ENCODE measurements around the gene SALL1. TPM values are rescaled to one million over a fixed set of nuclear protein-coding genes. Genes with fewer than 3 reads are reported as not detected.
A peak's percentile ranks its signal among the peaks of the same experiment; 100 is the strongest.

SALL1 gene
- total and polyA plus RNA-seq, 2 of the 8 experiments (the other 6 are each of a cell fraction or from before 2014, with no cell fraction given) = 33.7 to 56.8 TPM

GRCh38 chr16:51134269-51134812 lies 16.7 kb downstream of the SALL1 start (continued):
- no peak for TF ChIP-seq CTCF (IDR thresholded peaks at IDR 0.05; ENCODE audit: control extremely low read depth in 1 of 3, insufficient read depth in 1 of 3, low read depth in 1 of 3, low read length in 3 of 3)
- TF ChIP-seq, protein P1, sequence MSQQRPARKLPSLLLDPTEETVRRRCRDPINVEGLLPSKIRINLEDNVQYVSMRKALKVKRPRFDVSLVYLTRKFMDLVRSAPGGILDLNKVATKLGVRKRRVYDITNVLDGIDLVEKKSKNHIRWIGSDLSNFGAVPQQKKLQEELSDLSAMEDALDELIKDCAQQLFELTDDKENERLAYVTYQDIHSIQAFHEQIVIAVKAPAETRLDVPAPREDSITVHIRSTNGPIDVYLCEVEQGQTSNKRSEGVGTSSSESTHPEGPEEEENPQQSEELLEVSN (IDR thresholded peaks at IDR 0.05) = peak; percentile 83; the same call in 1 of the 2 replicates
- peak; percentile 67 for TF ChIP-seq ASH2L (IDR thresholded peaks at IDR 0.05; ENCODE audit: low read length)
- TF ChIP-seq SRF (IDR thresholded peaks at IDR 0.05; ENCODE audit: low read depth, low read length) = no peak
- no peak for TF ChIP-seq TCF12 (IDR thresholded peaks at IDR 0.05; ENCODE audit: low read depth, low read length)
- no peak for TF ChIP-seq CREB1 (IDR thresholded peaks at IDR 0.05)
- TF ChIP-seq USF2 (IDR thresholded peaks at IDR 0.05; ENCODE audit: low read length) = no peak
- no peak for TF ChIP-seq JUN (IDR thresholded peaks at IDR 0.05; ENCODE audit: low read depth, low read length)
- TF ChIP-seq CBX8 (IDR thresholded peaks at IDR 0.05; ENCODE audit: borderline replicate concordance, low read depth, low read length) = no peak
- TF ChIP-seq GABPA (IDR thresholded peaks at IDR 0.05; ENCODE audit: borderline replicate concordance, insufficient read depth, low read length) = no peak
- no peak for TF ChIP-seq BCL11A (IDR thresholded peaks at IDR 0.05; ENCODE audit: low read depth in 2 of 2, low read length in 2 of 2)
- TF ChIP-seq JUND (IDR thresholded peaks at IDR 0.05; ENCODE audit: low read length) = no peak
- TF ChIP-seq CBX5 (IDR thresholded peaks at IDR 0.05; ENCODE audit: low read depth, low read length) = no peak
- TF ChIP-seq HDAC2 (IDR thresholded peaks at IDR 0.05; ENCODE audit: borderline replicate concordance in 1 of 2, low read depth in 2 of 2, low read length in 2 of 2) = 0 out of 4 replicates have a peak, but pooled peaks of 1 of the 2 experiments have one; percentile 49
- no peak for TF ChIP-seq EZH2 (IDR thresholded peaks at IDR 0.05; ENCODE audit: low read depth, low read length, severe bottlenecking)
- TF ChIP-seq ZNF274 (IDR thresholded peaks at IDR 0.05; ENCODE audit: borderline replicate concordance, extremely low read depth, low read length) = no peak
- no peak for TF ChIP-seq SP4 (IDR thresholded peaks at IDR 0.05; ENCODE audit: low read length)
- no peak for TF ChIP-seq TEAD4 (IDR thresholded peaks at IDR 0.05; ENCODE audit: low read depth, low read length)

Measured in H1 (cell line).